H1 (cell line): ENCODE data around the gene TMEM220. TPM values are rescaled to one million over a fixed set of nuclear protein-coding genes. Genes with fewer than 3 reads are reported as not detected.

Source experiments
- CTCF ChIA-PET: fragments of 300-600 bp; sonication (Branson Sonifier 250); formaldehyde crosslinking; loops from one replicate; lab custom pipeline; 2021; ENCODE audit not compliant: partially characterized antibody; lab: Charles Lee
- POLR2A ChIA-PET: fragments of 300-600 bp; sonication (Branson Sonifier 250); formaldehyde crosslinking; loops from one replicate; lab custom pipeline; 2021; ENCODE audit warnings: inconsistent platforms; ENCODE audit not compliant: partially characterized antibody; lab: Charles Lee
- DNase-seq, 2 experiments: peaks; one replicate each; pipeline versions ENCODE4 v3.0.0 to v3.0.0-alpha.2; 2010 to 2022; ENCODE audit warnings: low spot score in 2 of 2, low read depth in 1 of 2, mixed read lengths in 1 of 2
- FAIRE-seq: peaks from 2 replicates; lab custom pipeline; 2011; peaks lifted over from hg19 to GRCh38; lab: Jason Lieb, UNC
- H2AFZ ChIP-seq: 2 replicates; pipeline ENCODE4 v1.8.1; 2012; ENCODE audit warnings: low read length, inconsistent platforms
- H2AK5ac ChIP-seq: 2 replicates; pipeline ENCODE4 v1.6.1; 2013; ENCODE audit warnings: low read depth, low read length
- H2BK120ac ChIP-seq: replicated peaks from 2 replicates; pipeline ENCODE3; 2013; ENCODE audit warnings: low read depth, low read length, inconsistent platforms
- H2BK12ac ChIP-seq: 2 replicates; pipeline ENCODE4 v1.6.1; 2013; ENCODE audit warnings: low read depth, low read length
- H2BK15ac ChIP-seq: 2 replicates; pipeline ENCODE4 v1.6.1; 2013; ENCODE audit warnings: low read length
- H2BK20ac ChIP-seq: 2 replicates; pipeline ENCODE4 v1.6.1; 2013; ENCODE audit warnings: low read length
- H2BK5ac ChIP-seq: 2 replicates; pipeline ENCODE4 v1.6.1; 2013; ENCODE audit warnings: low read depth, low read length
- H3K14ac ChIP-seq: 2 replicates; pipeline ENCODE4 v1.6.1; 2013; ENCODE audit warnings: inconsistent platforms; ENCODE audit not compliant: insufficient read length
- H3K18ac ChIP-seq: 2 replicates; pipeline ENCODE4 v1.6.1; 2013; ENCODE audit warnings: low read length; ENCODE audit errors: extremely low read depth
- H3K23ac ChIP-seq: 2 replicates; pipeline ENCODE4 v1.6.1; 2013; ENCODE audit warnings: inconsistent platforms; ENCODE audit not compliant: insufficient read length
- H3K23me2 ChIP-seq: 2 replicates; pipeline ENCODE4 v1.6.1; 2013; ENCODE audit warnings: low read depth, low read length
- H3K27ac ChIP-seq: 2 replicates; pipeline ENCODE4 v1.6.1; 2011; ENCODE audit warnings: low read depth, low read length, inconsistent platforms
- H3K27me3 ChIP-seq, 4 experiments: replicated peaks in 1 of 4; 1 replicate in 1 of 4; 2 replicates in 3 of 4; pipeline versions ENCODE4 v1.6.1 to v1.8.1; 2011 to 2013; ENCODE audit warnings: low read length in 3 of 4, mild to moderate bottlenecking in 3 of 4, inconsistent platforms in 2 of 4, mixed read lengths in 2 of 4, moderate library complexity in 1 of 4; ENCODE audit not compliant: control insufficient read depth in 3 of 4, insufficient read depth in 3 of 4; ENCODE audit errors: extremely low read depth in 1 of 4
- H3K36me3 ChIP-seq, 4 experiments: 2 replicates each; pipeline versions ENCODE4 v1.6.1 to v1.8.1; 2011 to 2013; ENCODE audit warnings: mild to moderate bottlenecking in 4 of 4, low read length in 3 of 4, moderate library complexity in 2 of 4, control low read depth in 1 of 4, inconsistent platforms in 1 of 4; ENCODE audit not compliant: insufficient read depth in 4 of 4, control insufficient read depth in 2 of 4
- H3K4ac ChIP-seq: replicated peaks from 2 replicates; pipeline ENCODE3; 2013; ENCODE audit warnings: low read length, low read depth, mixed read lengths, inconsistent platforms; ENCODE audit not compliant: insufficient read length
- H3K4me1 ChIP-seq, 4 experiments: replicated peaks in 1 of 4; 1 replicate in 1 of 4; 2 replicates in 3 of 4; pipeline versions ENCODE4 v1.6.1 to v1.8.1; 2011 to 2013; ENCODE audit warnings: low read length in 3 of 4, inconsistent platforms in 2 of 4, mixed read lengths in 1 of 4; ENCODE audit not compliant: insufficient read depth in 4 of 4, control insufficient read depth in 3 of 4
- H3K4me2 ChIP-seq, 2 experiments: 2 replicates each; pipeline versions ENCODE4 v1.6.1 to v1.8.1; 2011 to 2013; ENCODE audit warnings: low read depth in 2 of 2, low read length in 2 of 2, control low read depth in 1 of 2, inconsistent platforms in 1 of 2, mild to moderate bottlenecking in 1 of 2; ENCODE audit not compliant: insufficient read depth in 1 of 2
- H3K4me3 ChIP-seq, 4 experiments: fragments of 200-600, 300-600 bp in 1 of 4; sonication (generic), shearing (Covaris generic), sonication (Bioruptor Twin) in 1 of 4; 2 replicates each; pipeline versions ENCODE4 v1.5.1 to v1.8.1; 2011 to 2016; ENCODE audit warnings: low read length in 4 of 4, low read depth in 3 of 4, control low read depth in 2 of 4, inconsistent platforms in 2 of 4, mild to moderate bottlenecking in 2 of 4, mixed read lengths in 1 of 4, moderate library complexity in 1 of 4; ENCODE audit not compliant: insufficient read depth in 2 of 4; ENCODE audit errors: extremely low read depth in 1 of 4
- H3K56ac ChIP-seq: replicated peaks from 2 replicates; pipeline ENCODE3; 2013; ENCODE audit warnings: low read depth, mild to moderate bottlenecking, mixed read lengths, low read length, inconsistent platforms; ENCODE audit not compliant: insufficient read length
- H3K79me1 ChIP-seq: 2 replicates; pipeline ENCODE4 v1.6.1; 2013; ENCODE audit warnings: low read depth, low read length, control low read depth
- H3K79me2 ChIP-seq, 2 experiments: 2 replicates each; pipeline versions ENCODE4 v1.6.1 to v1.8.1; 2012 to 2013; ENCODE audit warnings: low read length in 2 of 2, mild to moderate bottlenecking in 2 of 2, inconsistent platforms in 1 of 2; ENCODE audit not compliant: insufficient read depth in 2 of 2, control insufficient read depth in 1 of 2
- H3K9ac ChIP-seq, 4 experiments: replicated peaks in 1 of 4; 1 replicate in 1 of 4; 2 replicates in 3 of 4; pipeline versions ENCODE4 v1.6.1 to v1.8.1; 2011 to 2013; ENCODE audit warnings: low read depth in 3 of 4, low read length in 3 of 4, control low read depth in 2 of 4, mild to moderate bottlenecking in 2 of 4, moderate library complexity in 2 of 4, inconsistent platforms in 1 of 4; ENCODE audit errors: extremely low read depth in 1 of 4
- H3K9me3 ChIP-seq, 2 experiments: 2 replicates each; pipeline versions ENCODE4 v1.6.1 to v1.8.1; 2012 to 2013; ENCODE audit warnings: mild to moderate bottlenecking in 2 of 2, moderate library complexity in 2 of 2, control low read depth in 1 of 2, inconsistent platforms in 1 of 2, low read depth in 1 of 2, low read length in 1 of 2, mixed read lengths in 1 of 2; ENCODE audit not compliant: insufficient read depth in 2 of 2
- H4K20me1 ChIP-seq, 2 experiments: replicated peaks in 1 of 2; 2 replicates each; pipeline versions ENCODE3 to v1.8.1; 2011 to 2013; ENCODE audit warnings: inconsistent platforms in 2 of 2, low read length in 2 of 2, mild to moderate bottlenecking in 1 of 2; ENCODE audit not compliant: insufficient read depth in 2 of 2, control insufficient read depth in 1 of 2
- H4K5ac ChIP-seq: 2 replicates; pipeline ENCODE4 v1.6.1; 2013; ENCODE audit warnings: low read length, low read depth, mixed read lengths, inconsistent platforms; ENCODE audit not compliant: insufficient read length
- H4K8ac ChIP-seq: 2 replicates; pipeline ENCODE4 v1.8.0; 2013; ENCODE audit warnings: mild to moderate bottlenecking, moderate library complexity, low read length, inconsistent platforms; ENCODE audit not compliant: insufficient read depth; ENCODE audit errors: extremely low read depth
- H4K91ac ChIP-seq: replicated peaks from 2 replicates; pipeline ENCODE3; 2013; ENCODE audit warnings: low read length, mixed read lengths, inconsistent platforms; ENCODE audit not compliant: insufficient read length
- KDM5A ChIP-seq: fragments of 200-600 bp; IDR thresholded peaks from 2 replicates; pipeline ENCODE4 v1.7.1; 2012; ENCODE audit warnings: mild to moderate bottlenecking, low read length, inconsistent platforms, mixed read lengths
- MAFK ChIP-seq: IDR thresholded peaks from 2 replicates; pipeline ENCODE4 v1.6.1; 2012; ENCODE audit warnings: low read depth, mild to moderate bottlenecking, improper control_type of control experiment, low read length
- WGBS, 2 experiments: shearing (Covaris generic) in 1 of 2; methylation state at CpG; one replicate each; pipeline versions ENCODE4 v1.1.6 to v1.1.7; 2013 to 2015; ENCODE audit warnings: low lambda C conversion rate in 2 of 2, mixed read lengths in 2 of 2, inconsistent platforms in 1 of 2, low coverage in 1 of 2, missing lambda C conversion rate in 1 of 2; ENCODE audit not compliant: insufficient replicate concordance in 2 of 2, insufficient coverage in 1 of 2, insufficient read length in 1 of 2; ENCODE audit errors: extremely low coverage in 1 of 2, missing lambda C conversion rate in 1 of 2; 5-methylcytosine and 5-hydroxymethylcytosine counted together
- polyA plus RNA-seq, 7 experiments: library from polyadenylated mRNA; depleted of rRNA in 3 of 7; stranded (reverse) in 5 of 7; unstranded in 2 of 7; fragments of >200 nt in 5 of 7; fragments of 200-250 nt in 2 of 7; gene quantifications; 1 replicate in 5 of 7; 2 replicates in 1 of 7; 4 replicates in 1 of 7; pipeline versions ENCODE4 v1.2.1 to v1.2.3, GENCODE V29; 2011 to 2013; ENCODE audit warnings: missing spikeins in 2 of 7, mixed read lengths in 2 of 7
- total RNA-seq: library from RNA; stranded (reverse); fragmentation: NEBNext Ultra II Directional; extraction: Animal tissue kit (Norgen Biotek cat#: 25700); gene quantifications from 2 replicates; pipeline ENCODE4 v1.2.1, GENCODE V29; 2021

The TMEM220 gene
- total and polyA plus RNA-seq, 2 of the 8 experiments (the other 6 are each of a cell fraction or from before 2014, with no cell fraction given) = 3.8 to 4.1 TPM

GRCh38 chr17:10775058-10775457, 45.2 kb upstream of the TMEM220 start:
- Histone ChIP-seq H4K91ac (no peak overlapping the region), H2AFZ (no peak overlapping the region), H2BK12ac (no peak overlapping the region), H3K79me2 (no peaks in the 10 kb centered on the region), H2BK120ac (no peak overlapping the region), H2BK5ac (no peak overlapping the region), H2BK15ac (no peak overlapping the region), H3K4ac (no peak overlapping the region), H3K23me2 (no peaks in the 10 kb centered on the region; the same call in 1 of the 2 replicates), H2AK5ac (no peak overlapping the region), H3K18ac (no peak overlapping the region), H3K27ac (no peak overlapping the region), H4K20me1 (no peaks in the 10 kb centered on the region), H3K23ac (no peak overlapping the region), H4K8ac (no peak overlapping the region), H3K4me1 (no peaks in the 10 kb centered on the region; a peak in 1 of 7 replicates), H3K27me3 (no peaks in the 10 kb centered on the region)
- POLR2A ChIA-PET = no interaction called here
- no peak for DNase-seq
- WGBS, 2 experiments = 91% methylated on average over 4 of the region's 4 CpGs; no CpG with 5 or more reads in 1 of the 2 experiments
- TF ChIP-seq KDM5A = no peak
- TF ChIP-seq MAFK = 0 out of 2 replicates have a peak, but pooled peaks have one; percentile 10
- TF ChIP-seq, all 59 proteins: peak for 1
- no peak overlapping the region for H3K4me2 ChIP-seq
- no peak overlapping the region for H3K4me3 ChIP-seq
- no peak overlapping the region for H2BK20ac ChIP-seq
- H3K56ac ChIP-seq = no peak overlapping the region
- no peak for FAIRE-seq
- H3K79me1 ChIP-seq = no peaks in the 10 kb centered on the region
- CTCF ChIA-PET = interaction anchor here (1.2 to 6.1 kb wide), 5 partner anchors 12 to 69 kb away, joined by 3 to 57 read pairs (median 22); no protein-coding TSS in a partner anchor
- no peak overlapping the region for H3K14ac ChIP-seq
- H3K9me3 ChIP-seq = no peaks in the 10 kb centered on the region
- no peak overlapping the region for H4K5ac ChIP-seq
- no peak overlapping the region for H3K9ac ChIP-seq
- H3K36me3 ChIP-seq = no peaks in the 10 kb centered on the region; a peak in 2 of 8 replicates
